ENCODE measurements around the gene TEAD1.

The TEAD1 gene

GRCh38 chr11:12634329-12634728 lies 39.9 kb upstream of the TEAD1 start:
- H3K4me3 ChIP-seq (replicated peaks; ENCODE audit: insufficient read depth, low read length) = no peak overlapping the region
- H3K27ac ChIP-seq (replicated peaks) = no peak overlapping the region
- no peaks in the 10 kb centered on the region for H3K27me3 ChIP-seq (ENCODE audit: insufficient read depth, poor library complexity, severe bottlenecking)
- TF ChIP-seq POLR2AphosphoS5 (IDR thresholded peaks at IDR 0.05; ENCODE audit: low read depth) = no peak
- no peak for TF ChIP-seq REST (IDR thresholded peaks at IDR 0.05; ENCODE audit: insufficient replicate concordance, low read depth)
- TF ChIP-seq GABPA (IDR thresholded peaks at IDR 0.05; ENCODE audit: low read depth) = no peak
- TF ChIP-seq CTCF (IDR thresholded peaks at IDR 0.05; ENCODE audit: insufficient read depth, low read length) = no peak
- TF ChIP-seq SPI1 (IDR thresholded peaks at IDR 0.05; ENCODE audit: borderline replicate concordance, low read depth) = no peak
- DNase-seq (ENCODE audit: low read depth in 1 of 2, low spot score in 1 of 2) = no peak

- no peak overlapping the region for H3K27ac ChIP-seq (replicated peaks)
- H3K4me3 ChIP-seq (replicated peaks; ENCODE audit: insufficient read depth, low read length) = no peak overlapping the region
- no peaks in the 10 kb centered on the region for H3K27me3 ChIP-seq (ENCODE audit: insufficient read depth, poor library complexity, severe bottlenecking)
- DNase-seq (ENCODE audit: low read depth in 1 of 2, low spot score in 1 of 2) = no peak
- no peak for TF ChIP-seq SPI1 (IDR thresholded peaks at IDR 0.05; ENCODE audit: borderline replicate concordance, low read depth)
- TF ChIP-seq REST (IDR thresholded peaks at IDR 0.05; ENCODE audit: insufficient replicate concordance, low read depth) = no peak
- TF ChIP-seq POLR2AphosphoS5 (IDR thresholded peaks at IDR 0.05; ENCODE audit: low read depth) = no peak
- no peak for TF ChIP-seq CTCF (IDR thresholded peaks at IDR 0.05; ENCODE audit: insufficient read depth, low read length)
Measured at GRCh38 chr11:12636871-12637410, 37.3 kb upstream of the TEAD1 start.

GRCh38 chr11:12639388-12639787 lies 34.8 kb upstream of the TEAD1 start:
- TF ChIP-seq REST (IDR thresholded peaks at IDR 0.05; ENCODE audit: insufficient replicate concordance, low read depth) (no peak), SPI1 (IDR thresholded peaks at IDR 0.05; ENCODE audit: borderline replicate concordance, low read depth) (no peak), GABPA (IDR thresholded peaks at IDR 0.05; ENCODE audit: low read depth) (no peak), POLR2AphosphoS5 (IDR thresholded peaks at IDR 0.05; ENCODE audit: low read depth) (no peak), CTCF (IDR thresholded peaks at IDR 0.05; ENCODE audit: insufficient read depth, low read length) (no peak)
- no peaks in the 10 kb centered on the region for H3K27me3 ChIP-seq (ENCODE audit: insufficient read depth, poor library complexity, severe bottlenecking)
- H3K27ac ChIP-seq (replicated peaks) = no peak overlapping the region
- no peak overlapping the region for H3K4me3 ChIP-seq (replicated peaks; ENCODE audit: insufficient read depth, low read length)
- DNase-seq (ENCODE audit: low read depth in 1 of 2, low spot score in 1 of 2) = no peak
